Hematopoietic multipotent progenitor cell treated with erythropoietin and hydrocortisone succinate and interleukin-3 and kit ligand, for 15 days (in vitro differentiated cells): Measurements from ENCODE around the gene IER3IP1.
"Not testable (repeated sequence)": the region's sequence is repeated elsewhere in the genome, so short reads cannot be mapped to it uniquely, and the experiment has no call there.

Experiments used
- DNase-seq: peaks from one replicate; pipeline ENCODE4 v3.0.0-alpha.2; 2015; ENCODE audit warnings: low spot score

IER3IP1 gene

DNA sequence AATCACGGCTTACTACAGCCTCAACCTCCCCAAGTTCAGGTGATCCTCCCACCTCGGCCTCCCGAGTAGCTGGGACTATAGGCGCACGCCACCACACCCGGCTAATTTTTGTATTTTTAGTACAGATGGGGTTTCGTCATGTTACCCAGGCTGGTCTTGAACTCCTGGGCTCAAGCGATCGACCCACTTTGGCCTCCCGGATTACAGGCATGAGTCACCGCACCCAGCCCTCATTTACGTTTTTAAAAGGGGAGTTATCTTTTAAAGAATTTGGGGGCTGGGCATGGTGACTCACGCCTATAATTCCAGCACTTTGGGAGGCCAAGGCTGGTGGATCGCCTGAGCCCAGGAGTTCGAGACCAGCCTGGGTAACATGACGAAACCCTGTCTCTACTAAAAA lies 17.8 kb downstream of the IER3IP1 start:
- DNase-seq = not testable (repeated sequence)

DNA sequence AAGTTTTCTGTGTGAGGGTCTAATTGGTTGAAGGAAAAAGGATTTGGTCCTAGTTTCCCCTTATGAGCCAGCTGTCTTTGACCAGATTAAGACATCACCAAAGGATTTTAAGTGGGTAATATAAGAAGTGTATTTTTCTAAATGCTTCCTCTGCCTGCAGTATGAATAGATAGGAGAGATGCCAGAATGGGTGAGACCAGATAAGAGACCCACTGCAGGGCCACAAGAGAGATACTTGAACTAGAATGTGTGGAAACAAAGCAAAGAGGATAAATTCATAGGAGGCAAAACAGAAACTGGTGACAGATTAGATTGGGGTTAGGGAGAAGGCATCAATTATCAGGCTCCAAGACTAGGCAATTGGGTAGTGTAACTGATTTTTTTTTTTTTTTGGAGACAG lies 24.7 kb downstream of the IER3IP1 start:
- DNase-seq = peak; percentile 41

DNA sequence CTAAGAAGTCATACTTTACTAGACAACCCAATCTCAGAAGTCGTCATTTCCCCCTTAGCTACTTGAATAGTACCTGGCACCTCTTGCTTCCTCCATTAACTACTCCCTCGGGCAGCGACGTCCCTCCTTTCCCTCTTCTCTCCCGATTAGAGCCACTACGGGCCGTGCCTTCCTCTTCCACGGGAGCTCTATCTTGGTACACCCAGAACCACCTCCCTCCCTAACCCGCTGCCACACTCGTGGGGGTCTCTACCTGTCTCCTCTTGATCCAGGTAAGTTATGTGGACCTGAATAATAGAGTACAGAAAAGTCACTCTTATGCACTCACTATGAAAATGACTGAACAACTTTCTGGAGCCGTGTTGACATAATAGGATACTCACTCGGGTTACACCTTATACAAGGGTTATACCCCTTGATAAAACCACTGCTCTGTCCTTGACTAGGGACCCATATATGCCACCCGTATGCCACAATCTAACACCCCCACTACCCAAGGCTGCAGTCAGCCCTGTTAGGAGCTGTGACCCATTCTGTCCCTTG lies 25.3 kb downstream of the IER3IP1 start:
- no peak for DNase-seq

DNA sequence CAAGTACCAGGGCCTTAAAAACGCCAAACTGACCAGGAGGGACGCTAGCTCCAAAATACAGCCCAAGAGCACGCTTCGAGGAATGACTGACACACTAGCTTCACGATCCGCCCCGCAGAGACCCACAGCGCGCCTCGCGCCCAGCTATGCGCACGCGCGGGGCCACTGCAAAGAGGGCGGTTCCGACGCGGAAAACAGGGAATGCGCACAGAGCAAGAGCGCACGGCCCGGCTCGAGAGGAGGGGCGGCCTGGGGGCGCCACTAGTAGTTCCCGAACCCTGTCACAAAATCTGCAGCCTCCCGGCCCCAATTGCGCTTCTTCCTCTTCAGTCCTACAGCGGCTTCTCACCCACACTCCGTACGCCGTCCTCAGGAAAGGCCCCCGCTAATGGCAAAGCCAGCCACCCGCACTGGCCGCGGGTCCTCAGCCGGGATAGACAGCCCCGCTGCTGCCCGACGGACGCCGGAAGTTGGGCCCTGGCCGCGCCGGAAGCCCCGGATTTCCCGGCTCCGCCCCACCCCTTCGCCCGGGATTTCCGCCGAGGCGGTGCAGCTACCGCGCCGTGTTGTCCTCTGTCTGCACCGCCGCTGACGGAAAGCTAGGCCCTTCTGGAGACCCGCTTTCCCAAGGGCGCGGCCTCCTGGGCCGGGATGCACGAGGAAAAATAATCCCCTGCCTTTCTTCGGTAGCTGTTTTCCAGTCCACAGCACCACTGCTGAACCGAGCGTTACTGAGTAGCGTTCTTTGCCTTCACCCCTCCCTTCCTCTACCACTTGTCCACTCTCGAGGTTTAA lies 25.9 kb downstream of the IER3IP1 start, which contains the start of gene HDHD2:
HDHD2 (minus strand) TSS at position 472 of the 795 bp plus-strand sequence. CDS start 14,061 bp downstream, outside the sequence.
- peak; percentile 57 for DNase-seq

DNA sequence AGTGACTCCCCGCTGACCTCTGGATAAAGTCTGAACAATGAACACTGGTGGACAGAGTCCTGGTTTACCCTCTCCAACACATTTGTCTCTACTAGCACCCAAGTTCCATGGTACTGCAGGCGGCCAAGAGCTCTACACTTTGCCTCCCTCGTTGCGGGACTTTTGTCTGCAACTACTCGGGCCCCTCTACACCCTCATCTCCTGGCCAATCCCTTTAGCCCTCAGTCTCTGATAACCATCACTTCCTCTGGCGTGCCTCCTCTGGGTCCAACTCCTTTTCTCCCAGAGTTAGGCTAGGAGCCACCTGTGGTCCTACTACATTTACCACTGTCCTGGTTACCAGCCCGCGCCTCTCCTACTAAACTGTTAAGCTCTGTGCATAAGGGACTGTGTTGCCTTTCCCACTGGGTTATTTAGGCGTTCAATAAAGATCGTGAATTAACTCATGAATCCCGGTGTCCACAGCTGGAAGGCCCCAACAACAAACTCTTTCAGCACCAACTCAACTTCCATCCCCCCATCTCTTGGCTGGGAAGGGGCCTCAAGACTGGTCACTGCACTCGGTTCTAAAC lies 26.6 kb downstream of the IER3IP1 start:
- DNase-seq = no peak

DNA sequence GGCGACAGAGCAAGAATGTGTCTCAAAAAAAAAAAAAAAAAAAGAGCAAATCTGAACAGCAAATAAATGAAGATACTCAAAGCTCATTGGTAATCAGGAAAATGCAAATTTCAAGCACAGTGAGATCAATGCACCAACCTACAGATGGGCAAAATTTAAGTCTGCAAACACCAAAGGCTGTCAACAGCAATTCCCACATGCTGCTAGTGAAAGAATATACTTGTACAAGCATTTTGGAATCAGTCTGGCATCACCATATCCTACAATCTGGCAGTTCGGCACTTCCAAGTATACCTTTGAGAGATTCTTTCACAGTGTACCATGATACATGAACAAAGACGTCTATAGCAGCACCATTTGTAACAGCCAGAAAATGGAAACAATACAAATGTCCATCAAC lies 30.0 kb downstream of the IER3IP1 start:
- no peak for DNase-seq

DNA sequence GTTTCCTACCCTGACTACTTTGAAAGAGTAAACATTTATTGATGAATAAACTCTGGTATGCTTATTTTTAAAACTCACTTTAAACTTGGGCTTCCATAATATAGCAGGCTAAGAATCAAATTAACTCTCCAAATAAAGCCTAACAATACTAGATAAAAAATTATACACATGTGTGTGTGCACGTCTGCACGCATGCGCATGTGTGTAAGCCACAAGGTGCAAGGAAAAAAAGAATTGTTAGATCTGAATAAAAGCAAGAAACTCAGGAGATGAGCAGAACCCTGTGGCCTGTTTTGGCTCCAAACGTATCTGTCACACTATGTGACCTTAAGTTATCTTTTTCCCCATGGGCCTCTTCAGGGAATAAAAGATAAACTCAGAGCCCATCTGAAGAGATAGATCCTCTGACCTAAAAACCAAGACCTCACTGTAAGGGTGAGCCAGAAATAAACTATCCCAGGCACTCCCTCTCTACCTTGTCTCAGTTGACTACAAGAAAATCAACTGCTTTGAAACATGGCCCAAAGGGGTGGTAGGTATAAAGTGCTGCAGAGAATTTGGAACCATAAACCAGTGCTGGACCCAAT lies 32.2 kb downstream of the IER3IP1 start:
- peak; percentile 14 for DNase-seq

DNA sequence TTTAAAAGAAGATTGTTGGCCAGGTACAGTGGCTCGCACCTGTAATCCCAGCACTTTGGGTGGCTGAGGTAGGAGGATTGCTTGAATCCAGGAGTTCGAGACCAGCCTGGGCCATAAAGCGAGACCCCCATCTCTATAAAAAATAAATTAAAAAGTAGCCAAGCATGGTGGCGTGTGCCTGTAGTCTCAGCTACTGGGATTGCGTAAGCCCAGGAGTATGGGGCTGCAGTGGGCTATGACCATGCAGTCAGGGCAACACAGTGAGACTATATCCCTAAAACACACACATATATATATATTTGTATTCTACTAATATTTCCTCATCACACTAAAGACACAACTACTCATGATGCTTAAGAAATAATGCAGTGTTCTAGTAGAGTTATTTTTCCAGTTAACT lies 33.0 kb downstream of the IER3IP1 start:
- no peak for DNase-seq

DNA sequence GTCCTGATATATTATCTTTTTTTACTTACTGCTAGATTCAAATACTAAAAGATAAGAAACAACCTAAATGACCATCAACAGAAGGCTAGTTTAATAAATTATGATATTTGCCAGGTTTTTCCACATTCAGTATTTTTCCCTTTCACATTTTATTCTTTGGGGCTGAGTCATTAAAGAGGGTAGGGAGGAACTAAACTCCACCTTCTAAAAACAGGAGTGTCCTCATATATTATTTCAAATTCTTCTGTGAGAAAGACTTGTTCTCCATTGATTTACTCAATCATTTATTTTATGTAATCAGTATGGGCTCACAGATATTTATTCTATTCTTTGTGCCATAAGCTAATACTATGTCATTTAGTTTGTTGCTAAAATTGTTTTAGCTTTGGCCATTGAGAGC lies 34.9 kb downstream of the IER3IP1 start:
- DNase-seq = no peak

DNA sequence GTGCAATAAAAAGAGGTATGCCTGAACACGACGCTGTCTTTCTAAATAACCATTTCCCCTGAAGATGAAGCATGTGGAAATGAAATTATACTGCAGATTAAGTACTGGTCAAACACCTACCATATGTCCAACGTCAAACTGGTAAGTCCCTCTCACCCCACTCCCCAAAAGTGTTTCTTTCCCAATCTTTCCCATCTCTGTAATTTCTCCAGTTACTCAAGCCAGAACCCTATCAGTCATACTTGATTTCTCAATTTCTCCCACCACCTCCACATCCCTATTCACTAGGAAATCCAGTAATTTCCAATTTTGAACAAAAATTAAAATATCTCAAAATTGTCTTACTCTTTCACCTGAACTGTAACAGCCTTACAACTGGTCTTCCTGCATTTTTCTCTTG lies 55.0 kb downstream of the IER3IP1 start:
- no peak for DNase-seq

DNA sequence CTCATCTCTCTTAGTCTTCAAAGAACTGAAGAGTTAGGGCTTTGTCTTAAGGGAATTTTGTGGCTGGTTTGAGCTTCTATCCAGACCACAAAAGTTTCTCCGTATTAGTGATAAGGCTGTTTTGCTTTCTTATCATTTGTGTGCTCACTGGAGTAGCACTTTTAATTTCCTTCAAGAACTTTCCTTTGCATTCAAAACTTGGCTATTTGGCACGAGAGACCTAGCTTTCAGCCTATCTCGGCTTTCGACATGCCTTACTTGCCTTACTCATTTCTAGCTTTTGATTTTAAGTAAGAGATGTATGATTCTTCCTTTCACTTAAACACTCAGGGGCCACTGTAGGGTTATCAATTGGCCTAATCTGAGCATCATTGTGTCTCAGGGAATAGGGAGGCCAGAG lies 55.7 kb downstream of the IER3IP1 start:
- no peak for DNase-seq

DNA sequence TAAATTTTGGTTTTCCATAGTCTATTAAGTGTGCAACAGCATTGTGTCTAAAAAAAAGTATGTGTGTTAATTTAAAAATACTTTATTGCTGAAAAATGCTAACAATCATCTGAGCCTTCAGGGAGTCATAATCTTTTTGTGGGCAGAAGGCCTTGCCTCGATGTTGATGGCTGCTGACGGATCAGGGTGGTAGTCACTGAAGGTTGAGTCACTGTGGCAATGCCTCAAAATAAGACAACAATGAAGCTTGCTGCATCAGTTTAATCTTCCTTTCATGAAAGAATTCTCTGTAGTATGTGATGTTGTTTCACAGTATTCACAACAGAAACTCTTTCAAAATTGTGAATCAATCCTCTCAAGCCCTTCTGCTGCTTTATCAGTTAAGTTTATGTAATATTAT lies 57.2 kb downstream of the IER3IP1 start:
- DNase-seq = no peak

DNA sequence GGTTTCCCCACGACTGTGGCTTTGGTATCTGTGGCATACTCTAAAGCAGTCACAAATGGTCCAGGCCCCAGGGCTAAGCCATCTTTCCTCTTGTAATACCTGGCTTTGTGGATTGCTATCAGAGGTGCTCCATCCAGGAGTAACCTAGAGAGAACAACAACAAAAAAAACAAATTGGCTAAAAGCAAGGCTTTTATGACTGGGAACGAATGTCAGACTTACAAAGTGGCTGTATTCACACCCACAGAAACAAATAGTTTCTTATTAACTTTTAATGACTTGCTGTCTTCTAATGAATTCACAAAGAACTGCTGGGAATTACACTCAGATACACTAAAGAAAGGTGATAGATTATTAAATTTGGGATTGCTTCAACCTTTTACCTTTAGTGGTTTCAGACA lies 61.0 kb downstream of the IER3IP1 start:
- no peak for DNase-seq

DNA sequence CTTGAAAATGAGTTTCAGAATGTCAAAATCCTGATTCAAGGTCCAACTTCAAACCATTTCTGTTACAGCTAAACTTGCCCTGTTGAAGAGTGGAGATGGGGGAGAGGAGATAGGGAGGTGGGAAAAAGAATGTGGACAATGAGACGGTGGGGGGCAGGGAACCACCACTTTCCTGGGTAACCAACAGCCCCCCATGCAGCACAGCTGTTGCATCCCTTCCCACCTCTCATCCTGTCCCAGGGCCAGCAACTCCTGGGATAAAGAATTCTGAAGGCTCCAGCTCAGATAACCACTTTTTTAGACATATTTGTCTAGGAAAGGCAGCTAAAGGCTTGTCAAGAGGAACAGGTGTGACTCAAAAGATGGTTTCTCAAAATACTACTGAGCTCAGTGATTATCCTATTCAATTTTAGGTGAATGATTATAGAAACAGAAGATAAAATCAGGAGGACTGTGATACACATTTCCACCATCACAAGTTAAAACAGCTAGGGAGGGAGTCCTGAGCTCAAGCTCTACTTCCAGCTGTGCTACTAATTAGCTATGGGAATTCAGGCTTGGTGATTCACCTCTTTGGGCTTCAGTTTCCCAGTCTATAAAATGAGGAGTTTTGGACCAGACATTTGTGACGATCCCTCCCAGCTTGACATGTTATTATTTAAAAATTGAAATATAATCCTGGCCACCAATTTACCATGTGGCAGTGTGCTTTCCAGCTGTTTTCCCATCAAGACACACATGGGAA lies 62.2 kb downstream of the IER3IP1 start:
- no peak for DNase-seq

DNA sequence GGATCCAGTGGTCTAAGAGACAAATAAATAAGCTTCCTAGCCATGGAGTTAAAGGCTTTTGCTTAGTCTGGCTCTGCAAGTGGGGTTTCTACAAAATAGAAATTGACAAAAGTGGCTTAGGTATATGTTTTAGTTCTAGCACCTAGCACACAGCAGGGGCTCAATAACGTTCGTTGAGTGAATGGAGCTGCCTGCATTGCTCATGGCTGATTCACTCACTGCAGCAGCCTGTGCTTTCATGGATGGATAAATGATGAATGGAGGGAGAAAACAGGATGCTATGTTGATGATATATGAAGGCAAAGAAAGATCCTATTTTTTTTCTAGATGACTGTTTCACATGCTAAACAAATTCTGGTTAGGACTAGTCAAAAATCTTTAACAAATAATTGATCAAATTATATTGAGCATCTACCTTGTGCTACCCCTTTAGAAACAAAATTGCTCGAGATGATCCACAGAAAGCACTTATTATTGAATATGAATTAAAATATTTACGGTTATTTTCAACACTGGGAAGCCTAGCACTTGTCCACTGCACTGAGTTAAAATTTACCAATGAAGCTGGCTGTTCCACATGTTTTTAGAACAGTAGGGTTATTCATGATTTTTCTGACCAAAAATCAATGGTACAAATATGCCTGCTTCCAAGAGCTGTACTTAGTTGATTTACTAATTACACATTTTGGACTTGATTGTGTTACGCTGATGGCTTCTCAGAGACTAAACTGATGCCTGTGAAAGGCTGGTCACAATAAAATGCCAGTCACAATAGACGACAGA lies 65.5 kb downstream of the IER3IP1 start:
- no peak for DNase-seq

DNA sequence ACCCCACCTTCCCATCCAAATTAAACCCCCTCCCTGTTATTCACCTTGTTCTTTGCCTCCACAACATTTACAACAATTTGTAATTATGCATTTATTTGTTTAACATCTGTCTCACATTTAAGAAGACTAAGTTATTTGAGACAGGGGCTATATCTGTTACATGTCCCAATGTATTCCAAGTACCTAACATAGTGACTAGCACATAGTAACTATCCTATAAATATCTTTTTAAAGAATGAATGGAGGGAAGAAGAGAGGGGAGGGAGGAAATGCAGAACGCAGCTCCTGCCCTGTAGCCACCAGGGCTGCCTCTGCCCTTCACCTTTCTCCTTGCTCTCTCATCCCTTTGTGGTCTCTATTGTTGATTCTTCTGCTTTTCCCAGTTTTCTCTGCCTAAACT lies 66.4 kb downstream of the IER3IP1 start:
- no peak for DNase-seq

DNA sequence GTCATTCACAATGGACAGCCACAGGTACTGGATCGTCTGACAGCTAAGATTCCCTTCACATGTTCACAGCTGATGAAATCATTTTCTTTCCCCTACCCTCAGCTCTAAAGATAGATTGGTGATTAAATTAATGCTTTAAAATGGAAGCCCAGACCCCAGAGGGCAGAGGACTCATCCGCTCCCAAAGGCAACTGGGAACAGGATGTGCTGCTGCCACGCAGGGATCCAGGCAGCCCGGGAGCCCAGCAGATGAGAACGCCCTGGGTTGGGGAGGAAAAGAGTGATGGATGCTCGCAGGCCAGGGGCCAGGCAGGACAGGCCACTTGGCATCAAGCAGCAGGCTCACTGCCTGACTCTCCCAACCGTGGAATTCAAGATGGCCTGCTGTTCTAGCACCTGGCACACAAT lies 67.2 kb downstream of the IER3IP1 start:
- no peak for DNase-seq

DNA sequence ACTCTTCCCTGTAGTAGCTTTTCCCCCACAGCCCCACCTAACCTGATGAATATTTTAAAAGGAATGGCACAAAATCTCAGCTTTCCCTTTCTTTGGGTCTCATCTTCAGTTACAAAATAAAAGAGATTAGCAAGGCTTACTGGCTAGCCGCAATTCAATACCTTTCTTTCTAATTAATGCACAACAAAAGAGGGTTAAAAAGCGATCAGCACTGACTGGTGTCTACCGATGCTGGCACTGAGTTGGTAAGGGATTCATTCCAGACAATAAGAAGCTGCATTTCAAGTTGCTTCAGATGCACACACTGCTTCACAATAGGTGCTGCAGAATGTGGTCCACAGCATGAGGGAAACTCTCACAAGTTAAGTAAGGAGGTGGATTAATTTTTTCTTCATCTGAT lies 67.8 kb downstream of the IER3IP1 start:
- DNase-seq = no peak
